Effector CD4-positive, alpha-beta T cell (primary cell): ENCODE measurements around the gene RELN.
"Not testable (repeated sequence)": the region's sequence is repeated elsewhere in the genome, so short reads cannot be mapped to it uniquely, and the experiment has no call there.

Experiments used
- DNase-seq: peaks from one replicate; pipeline ENCODE4 v3.0.0-alpha.2; 2020
- total RNA-seq: gene quantifications from one replicate; lab custom pipeline; 2026; lab: John Stamatoyannopoulos, UW

RELN gene
- 0.56 reads per million for total RNA-seq

DNA sequence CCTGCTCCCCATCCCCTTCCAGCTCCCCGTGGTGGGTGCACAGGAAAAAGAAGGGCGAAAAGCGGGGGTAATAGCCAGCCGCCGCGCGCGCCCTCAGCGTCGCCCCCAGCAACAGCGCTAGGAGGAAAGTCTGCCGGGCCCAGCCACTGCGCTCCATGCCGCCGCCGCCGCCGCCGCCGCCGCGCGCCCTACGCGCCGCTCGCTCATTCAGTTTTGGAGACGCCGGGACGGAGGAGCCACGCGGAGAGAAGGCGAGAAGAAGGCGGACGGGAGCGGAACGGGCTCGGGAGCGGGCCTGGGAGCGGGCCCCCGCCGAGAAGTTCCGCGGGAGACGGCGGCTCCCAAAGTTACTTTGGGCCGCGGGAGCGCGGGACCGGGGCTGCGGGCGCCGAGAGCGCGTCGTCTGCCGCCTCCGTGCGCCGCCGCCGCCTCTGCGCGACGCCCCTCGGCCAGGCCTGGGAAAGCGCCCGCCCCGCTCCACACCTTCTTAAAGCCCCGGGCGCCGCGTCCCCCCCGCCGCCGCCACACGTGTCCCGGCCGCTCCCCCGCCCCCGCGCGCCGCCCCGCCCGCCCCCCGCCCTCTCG is at the start of gene RELN:
RELN (minus strand) TSS at position 459 of the 585 bp plus-strand sequence; CDS start at position 157, 302 bp downstream.
- DNase-seq = no peak

DNA sequence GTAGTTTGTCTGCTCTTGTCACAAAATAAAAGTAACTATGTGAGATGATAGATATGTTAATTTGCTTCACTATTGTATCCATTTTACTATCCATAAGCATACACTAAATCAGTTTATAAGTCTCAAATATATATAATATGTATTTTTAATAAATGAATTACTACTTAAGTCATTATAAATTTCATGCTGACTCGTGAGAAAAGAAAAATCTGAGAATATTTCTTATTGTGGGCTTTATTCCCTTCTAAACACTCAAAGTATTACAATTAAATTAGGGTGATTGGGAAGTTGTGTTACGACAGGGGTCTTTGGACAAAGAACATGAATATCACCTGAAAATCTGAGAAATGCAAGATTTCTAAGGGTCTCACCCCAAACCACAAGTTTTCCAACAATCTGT is 48.7 kb upstream of the RELN start:
- no peak for DNase-seq

DNA sequence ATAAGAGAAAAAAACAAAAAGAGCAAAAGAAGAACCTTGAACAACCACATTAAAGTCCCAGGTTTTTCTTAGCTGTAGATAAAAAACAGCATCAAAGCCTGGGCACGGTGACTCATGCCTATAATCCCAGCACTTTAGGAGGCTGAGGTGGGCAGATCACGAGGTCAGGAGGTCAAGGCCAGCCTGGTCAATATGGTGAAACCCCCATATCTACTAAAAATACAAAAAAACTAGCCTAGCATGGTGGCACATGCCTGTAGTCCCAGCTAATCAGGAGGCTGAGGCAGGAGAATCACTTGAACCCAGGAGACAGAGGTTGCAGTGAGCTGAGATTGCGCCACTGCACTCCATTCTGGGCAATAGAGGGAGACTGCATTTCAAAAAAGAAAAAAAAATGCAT is 47.4 kb upstream of the RELN start:
- DNase-seq = not testable (repeated sequence)

DNA sequence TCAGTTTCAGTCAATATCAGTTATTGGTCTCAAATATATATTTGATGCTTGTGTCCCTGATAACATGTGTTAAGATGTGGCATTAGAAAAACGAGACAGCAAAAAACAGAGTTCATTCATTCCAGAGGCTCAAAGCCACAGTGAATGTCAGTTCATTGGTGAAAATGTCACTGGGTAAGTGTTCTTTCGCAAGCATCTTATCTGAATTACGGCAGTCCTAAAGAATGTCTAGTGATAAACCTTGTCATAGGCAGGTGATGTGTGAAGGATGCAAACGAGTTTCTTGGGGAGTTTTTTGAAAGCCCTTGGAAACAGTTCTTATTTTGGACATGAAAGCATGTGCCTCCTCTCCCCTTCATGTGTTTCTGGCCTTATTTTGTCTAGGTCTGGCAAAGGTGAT is 45.9 kb upstream of the RELN start:
- DNase-seq = no peak

DNA sequence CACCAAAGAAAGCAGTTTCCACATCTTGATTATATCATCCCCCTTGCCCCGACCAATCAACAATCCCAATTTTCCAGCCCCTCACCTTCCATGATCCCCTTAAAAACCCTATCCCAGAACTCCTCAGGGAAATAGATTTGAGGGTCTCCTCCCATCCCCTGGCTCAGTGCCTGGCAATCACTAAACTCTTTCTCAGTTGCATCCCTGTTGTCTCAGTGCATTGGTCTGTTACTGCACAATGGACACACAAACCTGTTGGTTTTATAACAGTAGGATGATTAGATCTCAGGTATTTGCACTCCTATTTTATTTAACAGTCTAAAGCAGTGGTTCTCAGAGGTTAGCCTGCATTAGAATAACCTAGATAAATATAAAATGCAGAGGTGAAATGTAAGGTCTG is 45.2 kb upstream of the RELN start:
- no peak for DNase-seq

DNA sequence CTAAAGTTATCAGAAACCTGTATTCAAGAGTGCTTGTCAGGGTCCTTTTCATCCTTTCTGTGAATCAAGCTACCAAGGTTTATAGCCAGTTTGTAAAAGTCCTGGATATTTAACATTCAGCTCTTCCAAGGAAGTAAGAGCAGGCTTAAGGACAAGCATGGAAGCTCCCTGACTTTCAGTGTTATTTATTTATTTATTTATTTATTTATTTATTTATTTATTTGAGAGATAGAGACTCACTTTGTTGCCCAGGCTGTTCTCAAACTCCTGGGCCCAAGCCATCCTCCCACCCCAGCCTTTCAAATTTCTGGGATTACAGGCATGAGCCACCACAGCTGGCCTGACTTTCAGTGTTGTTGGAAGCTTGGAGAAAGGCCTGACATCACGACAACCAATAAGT is 44.4 kb upstream of the RELN start:
- no peak for DNase-seq

DNA sequence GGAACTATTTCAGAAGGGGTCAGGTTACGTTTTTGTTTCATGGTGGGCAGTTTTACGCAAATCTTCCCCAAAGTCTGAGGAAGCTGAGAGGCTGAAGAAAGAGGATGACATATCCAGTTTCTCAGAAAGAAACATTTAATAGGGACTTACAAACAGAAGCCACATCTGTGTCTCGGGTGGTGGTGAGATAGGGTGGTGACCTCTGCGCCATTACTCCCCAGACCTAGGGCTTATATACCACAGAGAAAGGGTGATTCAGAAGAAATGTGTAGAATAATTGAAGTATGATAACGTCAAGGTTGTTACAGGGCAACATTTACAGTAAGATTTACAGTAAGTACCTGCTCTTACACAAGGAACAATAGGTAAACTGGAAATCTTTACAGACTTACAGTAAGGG is 43.0 kb upstream of the RELN start:
- no peak for DNase-seq

DNA sequence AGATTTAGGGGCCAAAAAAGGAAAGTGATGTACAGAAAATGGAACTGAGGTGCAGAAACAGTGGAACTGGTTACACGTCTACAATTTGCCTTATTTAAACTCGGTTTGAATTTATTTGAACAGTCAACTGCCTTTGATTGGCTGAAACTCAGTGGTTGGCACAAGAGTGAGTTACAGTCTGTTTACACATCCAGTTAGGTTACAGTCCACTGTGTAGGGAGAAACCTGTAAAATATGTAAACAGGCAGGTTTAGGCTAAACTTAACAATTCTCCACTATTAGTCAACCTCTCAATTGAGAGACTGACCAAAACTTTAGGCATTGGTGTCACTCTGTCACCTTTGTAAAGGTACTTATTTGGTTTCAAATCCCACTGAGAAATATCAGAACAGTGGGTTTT is 40.3 kb upstream of the RELN start:
- DNase-seq = no peak

DNA sequence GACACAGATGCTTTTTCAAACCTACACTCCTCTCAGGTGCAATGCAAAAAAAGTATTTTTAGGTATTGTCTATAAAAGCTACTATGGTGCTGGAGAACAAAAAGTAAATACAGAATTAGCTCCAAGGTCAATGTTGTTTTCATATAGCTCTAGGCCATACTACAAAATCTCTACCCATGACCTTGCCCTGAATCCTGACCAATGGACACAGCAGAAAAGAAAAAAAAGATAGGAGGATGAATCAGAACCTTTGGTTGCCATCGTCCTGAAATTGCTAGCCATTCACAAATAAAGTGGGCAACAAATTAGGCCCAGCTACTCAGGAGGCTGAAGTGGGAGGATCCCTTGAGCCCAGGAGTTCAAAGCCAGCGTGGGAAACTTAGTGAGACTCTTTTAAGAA is 35.2 kb upstream of the RELN start:
- DNase-seq = no peak

DNA sequence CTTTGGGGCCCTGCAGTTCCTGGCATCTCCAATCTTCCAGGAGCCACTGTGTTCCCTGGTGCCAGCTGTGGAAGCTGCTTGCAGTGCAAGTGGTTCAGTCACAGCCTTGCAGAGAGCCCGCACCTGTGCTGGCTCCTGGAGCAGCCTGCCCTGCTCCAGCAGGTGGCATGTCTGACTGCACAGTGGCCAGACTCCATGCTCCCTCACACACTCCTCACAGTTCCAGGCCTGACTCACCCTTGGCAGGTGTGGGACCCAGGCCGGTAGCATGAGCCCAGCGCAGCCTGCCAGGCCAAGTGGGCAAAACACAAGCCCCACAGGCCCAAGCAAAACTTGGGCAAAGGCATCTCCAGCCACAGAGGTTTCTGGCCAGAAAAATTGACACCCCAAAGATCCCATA is 33.6 kb upstream of the RELN start:
- no peak for DNase-seq

DNA sequence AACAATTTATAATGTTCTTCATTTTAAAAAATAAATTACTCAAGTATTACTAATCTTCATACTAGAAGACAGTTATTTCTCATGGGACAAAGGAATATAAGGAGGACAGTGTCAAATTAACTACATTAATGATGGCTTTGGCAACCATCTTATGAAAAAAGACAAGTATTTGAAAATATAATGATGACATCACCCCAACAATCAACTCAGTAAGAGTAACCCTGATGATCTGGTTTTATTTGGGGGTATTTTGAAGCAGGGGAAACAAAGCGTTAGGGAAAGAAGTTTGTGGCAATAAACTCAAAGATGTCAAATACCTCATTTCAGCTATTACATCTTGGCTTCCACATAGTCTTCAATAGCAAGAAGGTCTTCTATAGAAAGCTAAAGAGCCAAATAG is 29.0 kb upstream of the RELN start:
- no peak for DNase-seq

DNA sequence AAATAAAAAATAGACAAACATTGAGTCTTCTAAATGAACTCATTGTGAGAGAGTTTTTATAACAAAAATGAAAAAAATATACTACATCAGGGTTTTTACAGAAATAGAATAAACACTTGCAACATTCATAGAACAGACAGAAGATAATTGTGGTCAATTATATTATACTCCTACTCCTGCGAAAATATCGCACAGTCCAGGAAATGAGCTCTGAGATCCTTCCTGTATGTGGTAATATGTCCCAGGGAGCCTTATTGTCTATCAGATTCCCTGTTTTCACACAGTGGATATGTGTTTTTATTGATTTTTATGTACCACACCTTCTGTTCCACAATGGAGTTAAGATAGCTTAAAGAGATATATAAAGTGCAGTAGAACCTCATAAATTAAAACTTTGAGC is 27.5 kb upstream of the RELN start:
- no peak for DNase-seq

DNA sequence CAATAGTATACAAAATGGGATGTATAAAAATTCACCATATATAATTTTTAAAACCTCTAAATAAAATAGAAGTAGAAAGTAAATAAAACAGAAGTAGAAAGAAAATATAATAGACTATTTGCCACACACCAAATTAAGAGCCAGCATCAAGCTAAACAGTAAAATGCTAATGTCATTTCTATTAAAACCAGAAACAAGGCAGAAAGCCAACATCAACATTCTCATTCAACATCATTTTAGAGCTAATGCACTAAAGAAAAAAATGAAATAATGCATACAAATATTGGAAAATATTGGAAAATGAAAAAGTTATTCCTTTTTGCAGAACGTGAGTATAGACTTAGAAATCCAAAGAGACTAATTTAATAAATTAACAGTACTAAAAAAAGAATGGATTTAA is 23.4 kb upstream of the RELN start:
- DNase-seq = no peak

DNA sequence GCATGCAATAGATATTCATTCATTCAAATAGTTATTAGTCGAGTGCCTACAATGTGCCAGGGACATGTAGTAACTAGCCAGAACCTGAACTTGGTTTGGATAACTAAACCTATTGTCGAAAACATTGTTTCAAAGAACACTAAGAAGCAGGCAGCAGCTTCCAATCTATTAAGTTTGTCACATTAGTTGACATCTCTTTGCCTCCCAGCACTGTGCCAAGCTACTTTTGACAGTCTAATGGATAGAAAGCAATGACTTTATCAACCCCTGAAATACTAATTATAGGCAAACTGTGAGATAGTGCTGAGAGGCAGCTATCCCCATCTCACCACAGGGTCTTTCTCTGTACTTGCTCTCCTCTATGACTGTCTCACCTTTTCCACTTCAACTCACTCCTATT is 22.4 kb upstream of the RELN start:
- DNase-seq = no peak

DNA sequence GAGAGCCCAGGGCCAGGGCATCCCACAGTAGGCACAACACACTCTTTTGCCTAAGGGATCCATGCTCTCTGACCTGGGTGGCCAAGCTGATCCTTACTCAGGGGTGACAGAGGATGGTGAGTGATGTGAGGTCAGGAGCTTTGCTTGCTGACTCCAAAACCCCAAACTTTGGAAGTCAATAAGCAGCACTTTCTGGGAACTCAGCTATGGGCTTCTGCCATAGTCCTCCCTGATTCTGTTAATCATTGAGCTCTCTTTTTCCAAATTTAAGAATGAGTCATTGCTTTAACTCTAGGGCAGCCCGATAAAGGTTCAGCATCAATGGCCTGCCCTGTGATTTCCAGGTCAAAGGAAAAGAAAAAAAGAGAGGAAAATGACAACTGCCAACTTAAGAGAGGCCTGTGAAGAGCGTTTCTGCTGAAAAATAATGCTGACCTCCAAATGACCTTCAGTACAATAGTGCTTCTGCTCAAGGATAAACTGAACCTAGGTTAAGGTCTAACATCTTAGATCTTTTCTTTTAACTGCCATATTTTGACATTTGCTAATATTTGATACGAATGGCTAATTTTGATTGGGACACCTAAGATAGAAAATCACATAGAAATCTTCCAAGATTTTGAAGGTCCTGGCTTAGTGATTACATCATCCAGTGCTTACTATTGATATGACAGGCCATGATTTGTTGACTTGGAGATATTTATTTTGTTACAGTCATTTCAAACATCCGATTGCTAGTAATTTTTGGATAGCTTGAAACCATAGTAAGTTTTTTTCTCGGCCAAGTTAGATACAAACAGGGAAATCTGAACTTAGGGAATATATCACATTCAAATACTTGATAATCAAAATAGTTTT is 20.8 kb upstream of the RELN start:
- no peak for DNase-seq

DNA sequence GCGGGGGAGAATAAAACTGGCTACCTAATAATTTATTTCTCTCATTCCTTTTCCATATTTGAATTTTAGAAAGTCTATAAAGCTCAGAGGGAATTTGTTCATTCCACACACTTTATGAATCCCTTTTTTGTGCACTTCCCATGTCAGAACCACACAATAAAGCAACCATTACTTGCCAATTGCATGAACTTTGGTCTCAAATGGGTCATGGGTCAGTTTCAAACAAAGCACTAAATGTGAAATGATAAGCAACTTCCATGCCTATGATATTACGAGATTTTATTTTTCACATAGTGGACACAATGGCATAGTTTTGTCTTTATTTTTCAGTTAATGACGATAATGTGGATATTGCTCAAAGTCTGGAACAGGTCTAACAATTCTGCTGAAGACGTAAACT is 18.6 kb upstream of the RELN start:
- DNase-seq = no peak

DNA sequence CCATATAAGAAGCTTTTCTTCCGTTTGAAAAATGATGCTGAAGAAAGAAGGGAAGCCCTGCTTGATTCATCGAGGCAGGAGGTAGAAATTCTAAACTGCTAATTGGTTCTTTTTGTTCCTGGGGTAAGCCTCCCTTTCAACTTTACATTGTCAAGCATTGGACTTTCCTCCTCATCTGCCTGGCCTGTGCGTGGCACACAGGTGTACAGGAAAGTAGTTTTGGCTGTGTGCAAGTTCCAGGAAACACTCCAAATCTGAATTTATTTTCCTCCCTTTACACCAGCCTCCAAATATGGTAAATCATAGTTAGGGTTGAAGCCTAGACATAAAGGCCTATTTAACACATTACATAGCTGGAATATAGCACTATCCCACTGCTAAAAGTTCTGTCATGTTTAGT is 18.2 kb upstream of the RELN start:
- no peak for DNase-seq

DNA sequence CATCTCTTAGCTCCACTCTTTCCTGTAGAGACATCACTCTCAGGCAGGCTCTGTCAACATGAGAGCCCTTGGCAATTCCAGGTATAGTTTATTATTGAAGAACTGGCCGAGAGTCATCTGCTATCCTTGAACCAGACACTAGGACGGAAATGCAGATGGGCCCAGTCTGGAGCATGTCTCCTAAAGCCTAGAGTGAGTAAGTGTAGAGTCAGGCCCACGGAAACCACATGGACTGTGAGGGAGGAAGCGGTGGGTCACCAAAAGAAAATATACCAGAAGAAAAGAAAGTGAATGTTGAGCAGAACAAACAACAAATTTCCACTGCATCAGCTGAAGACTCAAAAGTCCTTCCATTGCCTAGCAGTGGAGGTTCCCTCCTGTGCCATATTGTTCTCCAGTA is 15.7 kb upstream of the RELN start:
- DNase-seq = no peak

DNA sequence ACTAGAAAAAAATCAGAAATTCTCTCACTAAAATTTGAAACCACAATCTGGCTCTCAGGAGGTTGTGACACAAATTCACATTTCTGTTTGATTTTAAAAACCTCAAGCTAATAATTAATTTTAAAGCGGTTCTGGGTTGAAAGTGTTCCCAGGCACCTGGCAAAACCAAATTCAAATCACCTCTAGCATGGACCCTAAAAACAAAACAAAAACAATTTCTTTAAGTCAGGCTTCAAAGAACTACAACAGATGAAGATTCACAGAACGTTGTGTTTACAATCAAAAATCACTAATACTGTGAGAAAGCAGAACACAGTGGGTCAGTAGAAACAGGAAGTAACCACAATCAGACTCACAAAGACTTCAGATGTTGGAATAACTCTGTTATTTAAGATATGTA is 7.2 kb upstream of the RELN start:
- no peak for DNase-seq

DNA sequence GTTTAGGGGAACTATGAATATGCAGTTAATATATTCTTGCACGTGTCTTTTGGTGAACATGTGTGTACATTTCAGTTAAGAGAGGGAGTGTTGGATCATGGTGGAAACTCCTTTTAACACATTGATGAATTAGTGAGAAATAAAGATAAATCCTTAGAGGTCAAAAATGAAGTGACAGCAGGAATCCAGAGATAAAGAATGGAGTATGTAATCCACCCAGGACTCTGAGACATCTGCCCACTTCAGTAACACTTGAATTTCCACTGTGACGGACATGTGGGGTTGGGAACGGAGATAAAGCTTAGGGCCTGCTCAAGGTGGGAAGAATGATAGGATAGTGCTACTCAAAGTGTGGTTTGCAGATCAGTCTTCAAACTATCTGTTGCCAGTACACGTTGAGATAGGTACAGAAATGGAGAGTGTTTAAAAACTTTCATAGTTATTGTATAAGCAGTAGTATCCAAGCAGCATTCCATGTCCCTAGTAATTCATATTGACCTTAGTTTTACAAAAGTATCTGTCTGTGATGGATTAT is 6.6 kb upstream of the RELN start:
- DNase-seq = no peak

DNA sequence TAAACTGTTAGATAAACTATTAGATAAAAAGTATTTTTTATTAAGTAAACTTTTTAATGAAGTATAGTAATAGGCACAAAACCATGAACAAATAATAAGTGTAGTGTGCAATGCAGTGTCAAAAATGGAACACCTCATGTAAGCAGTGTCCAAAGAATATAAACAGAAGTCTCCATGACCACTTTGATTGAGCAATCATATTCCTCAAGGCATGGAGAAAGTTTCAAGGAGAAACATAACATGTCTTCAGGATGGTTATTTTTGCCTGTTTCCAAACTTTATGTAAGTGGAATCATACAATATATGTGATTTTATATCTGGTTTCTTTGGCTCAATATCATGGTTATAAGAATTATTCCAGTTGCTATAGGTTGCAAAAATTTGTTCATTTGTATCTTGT is 6.1 kb upstream of the RELN start:
- DNase-seq = no peak

DNA sequence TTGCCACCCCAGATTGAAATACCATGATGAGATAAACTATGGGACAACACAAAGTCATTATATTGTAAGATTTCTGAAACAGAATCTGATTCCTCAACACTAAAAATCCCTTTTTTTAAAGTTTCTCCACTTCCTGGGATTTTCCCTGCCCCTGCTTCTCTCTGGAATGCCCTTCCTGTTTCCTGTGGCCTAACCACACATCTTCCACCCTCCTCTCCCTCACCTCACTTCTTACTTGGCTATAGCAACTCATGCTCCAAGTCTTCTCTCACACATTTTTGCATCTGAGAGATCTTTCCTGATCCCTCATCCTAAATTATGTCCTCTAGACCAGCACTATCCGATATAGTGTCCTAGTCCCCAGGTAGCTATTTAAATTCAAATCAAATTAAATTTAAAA is 4.1 kb upstream of the RELN start:
- DNase-seq = no peak

DNA sequence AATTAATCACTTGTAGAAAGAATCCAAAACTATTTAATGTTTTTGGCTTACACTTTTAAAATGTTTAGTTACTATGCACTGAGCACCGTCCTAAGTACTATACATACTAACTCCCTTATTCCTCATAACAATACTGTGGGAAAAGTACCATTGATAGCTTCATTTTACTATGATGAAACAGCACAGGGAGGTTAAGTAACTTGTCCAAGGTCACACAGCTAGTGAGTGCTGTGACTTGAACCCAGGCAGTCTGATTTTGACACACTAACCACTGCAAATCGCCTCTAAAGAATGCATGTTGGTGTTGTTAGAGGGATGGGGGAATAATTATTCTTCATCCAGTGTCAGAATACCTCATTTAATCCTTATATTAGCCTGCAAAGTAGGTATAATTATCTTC is 1.9 kb upstream of the RELN start:
- DNase-seq = no peak

DNA sequence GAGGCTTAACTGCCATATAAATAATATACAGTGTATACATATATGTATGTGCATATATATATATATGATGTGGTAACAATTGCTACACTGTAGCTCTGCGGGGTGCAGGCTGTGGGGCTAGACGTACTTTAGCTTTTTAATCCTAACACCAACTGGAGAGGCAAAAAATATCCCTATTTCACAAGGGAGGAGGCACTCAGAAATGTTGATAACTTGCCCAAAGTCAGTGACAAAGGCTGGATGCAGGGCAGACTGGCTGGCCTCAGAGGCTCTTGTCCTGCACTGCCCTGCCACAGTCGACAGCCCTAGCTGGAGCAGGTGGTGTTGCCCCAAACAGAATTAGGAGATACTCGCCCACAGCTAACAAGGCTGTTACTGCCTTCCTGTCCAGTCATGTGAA is 1.5 kb upstream of the RELN start:
- DNase-seq = no peak
